Esophagus muscularis mucosa (tissue), 4 donors: Measurements from ENCODE around the gene ACY1.

Experiments
- CTCF ChIP-seq, 3 experiments: fragments of 200-600 bp in 2 of 3; fragments of 450-650 bp in 1 of 3; sonication (generic) in 2 of 3; IDR thresholded peaks; one replicate each; pipeline ENCODE4 v1.5.1; 2017 to 2019; ENCODE audit warnings: antibody characterized with exemption in 3 of 3, mild to moderate bottlenecking in 2 of 3, moderate library complexity in 1 of 3
- EP300 ChIP-seq: sonication (generic); formaldehyde crosslinking; IDR thresholded peaks from one replicate; pipeline ENCODE4 v1.6.1; 2017; ENCODE audit warnings: antibody characterized with exemption
- POLR2A ChIP-seq: fragments of 450-650 bp; IDR thresholded peaks from one replicate; pipeline ENCODE4 v1.6.1; 2017; ENCODE audit warnings: antibody characterized with exemption, moderate library complexity, mild to moderate bottlenecking, low read depth

GRCh38 chr3:51988286-51989146 is 5.2 kb downstream of the ACY1 start:
- TF ChIP-seq POLR2A (no peak), CTCF (IDR thresholded peaks at IDR 0.05) (no peak), EP300 (no peak)
